AG04449 (cell line): ENCODE measurements around the gene RPTN.

ENCODE experiments used
- CTCF ChIA-PET: fragments of 350-600 bp; formaldehyde crosslinking; extraction: SDS; loops from one replicate; lab custom pipeline; 2021; ENCODE audit warnings: antibody characterized with exemption; lab: Yijun Ruan, JAX
- POLR2A ChIA-PET: fragments of 400-600, 350-600 bp; formaldehyde crosslinking; extraction: SDS; loops from one replicate; lab custom pipeline; 2020; ENCODE audit warnings: antibody characterized with exemption, inconsistent platforms; lab: Yijun Ruan, JAX
- DNase-seq: peaks from one replicate; pipeline ENCODE4 v3.0.0-alpha.2; 2010; ENCODE audit warnings: low read depth, low spot score
- H3K4me3 ChIP-seq: 2 replicates; pipeline ENCODE4 v1.5.1; 2011; ENCODE audit warnings: low read depth, mild to moderate bottlenecking, control low read depth, low read length
- CTCF ChIP-seq: IDR thresholded peaks from one replicate; pipeline ENCODE4 v1.5.1; 2011; ENCODE audit warnings: mild to moderate bottlenecking, moderate library complexity, low read length, control low read depth, inconsistent platforms; ENCODE audit not compliant: insufficient read depth; ENCODE audit errors: missing control alignments

The RPTN gene

GRCh38 chr1:152111515-152111968, 47.5 kb downstream of the RPTN start:
- POLR2A ChIA-PET, result no interaction called here
- CTCF ChIA-PET, result interaction anchor here (1.1 to 4.1 kb wide), 5 partner anchors 57 to 347 kb away, joined by 3 to 18 read pairs (median 6); no protein-coding TSS in a partner anchor

GRCh38 chr1:152110860-152111514, 48.0 kb downstream of the RPTN start:
- TF ChIP-seq CTCF, result no peak
- POLR2A ChIA-PET, result interaction anchor here (0.7 kb wide), 1 partner anchor 8 kb away, joined by 3 read pairs; no protein-coding TSS in a partner anchor
- CTCF ChIA-PET, result interaction anchor here (1.1 to 4.1 kb wide), 11 partner anchors 30 to 348 kb away, joined by 3 to 18 read pairs (median 3); no protein-coding TSS in a partner anchor
- no peak for DNase-seq
- H3K4me3 ChIP-seq, result peak overlapping the region; percentile 52

More at GRCh38 chr1:152111515-152111968, 47.5 kb downstream of the RPTN start:
- peak overlapping the region; percentile 52 for H3K4me3 ChIP-seq
- TF ChIP-seq CTCF, result no peak
- no peak for DNase-seq

GRCh38 chr1:152110365-152110859, 48.6 kb downstream of the RPTN start:
- no peak for DNase-seq
- TF ChIP-seq CTCF, result no peak
- ChIA-PET POLR2A (interaction anchor here (0.7 to 1.2 kb wide), 2 partner anchors 8 to 74 kb away, joined by 3 to 4 read pairs; partner anchors contain the start of gene S100A11), CTCF (interaction anchor here (1.1 to 4.1 kb wide), 10 partner anchors 28 to 348 kb away, joined by 3 to 18 read pairs (median 3); no protein-coding TSS in a partner anchor)
- peak overlapping the region; percentile 52 for H3K4me3 ChIP-seq

DNA sequence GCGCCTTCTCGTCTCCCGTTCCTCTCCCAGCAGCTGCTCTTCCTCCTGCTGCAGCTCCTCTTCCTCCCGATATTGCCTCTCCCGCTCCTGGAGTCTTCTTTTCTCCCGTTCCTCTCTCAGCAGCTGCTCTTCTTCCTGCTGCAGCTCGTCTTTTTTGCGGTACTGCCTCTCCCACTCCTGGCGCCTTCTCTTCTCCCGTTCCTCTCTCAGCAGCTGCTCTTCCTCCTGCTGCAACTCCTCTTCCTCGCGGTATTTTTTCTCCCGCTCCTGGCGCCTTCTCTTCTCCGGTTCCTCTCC, 49.1 kb downstream of the RPTN start:
- ChIA-PET POLR2A (interaction anchor here (1.2 kb wide), 1 partner anchor 73 kb away, joined by 4 read pairs; the partner anchor contains the start of gene S100A11), CTCF (interaction anchor here (1.1 to 4.1 kb wide), 9 partner anchors 28 to 349 kb away, joined by 3 to 18 read pairs (median 3); no protein-coding TSS in a partner anchor)
- TF ChIP-seq CTCF, result no peak
- H3K4me3 ChIP-seq, result peak overlapping the region; percentile 52
- no peak for DNase-seq

DNA sequence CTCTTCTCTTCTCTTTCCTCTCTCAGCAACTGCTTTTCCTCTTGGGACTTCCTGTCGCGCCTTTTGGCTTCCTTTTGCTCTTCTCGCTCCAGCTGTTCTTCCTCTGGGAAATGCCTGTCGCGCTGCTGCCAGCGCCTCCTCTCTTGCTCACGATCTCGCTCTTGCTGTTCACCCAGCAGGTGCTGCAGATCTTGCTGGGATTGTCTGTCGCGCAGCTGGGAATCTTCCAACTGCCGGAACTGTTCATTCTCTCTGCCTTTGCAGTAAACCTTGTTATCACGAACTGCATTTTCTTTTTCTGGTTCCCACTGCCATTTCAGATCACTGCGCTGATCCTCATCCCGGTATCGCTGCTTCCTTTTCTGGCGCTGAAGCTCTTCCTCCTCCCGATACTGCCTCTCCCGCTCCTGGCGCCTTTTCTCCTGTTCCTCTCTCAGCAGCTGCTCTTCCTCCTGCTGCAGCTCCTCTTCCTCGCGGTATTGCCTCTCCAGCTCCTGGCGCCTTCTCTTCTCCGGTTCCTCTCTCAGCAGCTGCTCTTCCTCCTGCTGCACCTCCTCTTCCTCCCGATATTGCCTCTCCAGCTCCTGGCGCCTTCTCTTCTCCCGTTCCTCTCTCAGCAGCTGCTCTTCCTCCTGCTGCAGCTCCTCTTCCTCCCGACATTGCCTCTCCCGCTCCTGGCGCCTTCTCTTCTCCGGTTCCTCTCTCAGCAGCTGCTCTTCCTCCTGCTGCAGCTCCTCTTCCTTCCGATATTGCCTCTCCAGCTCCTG, 49.6 kb downstream of the RPTN start:
- no peak for DNase-seq
- peak overlapping the region; percentile 52 for H3K4me3 ChIP-seq
- ChIA-PET POLR2A (interaction anchor here (1.2 kb wide), 1 partner anchor 73 kb away, joined by 4 read pairs; the partner anchor contains the start of gene S100A11), CTCF (interaction anchor here (1.1 to 4.1 kb wide), 9 partner anchors 29 to 349 kb away, joined by 3 to 18 read pairs (median 3); no protein-coding TSS in a partner anchor)
- TF ChIP-seq CTCF, result no peak
